A549 (cell line): ENCODE results near the gene HS3ST6. TPM values are rescaled to one million over a fixed set of nuclear protein-coding genes. Genes with fewer than 3 reads are reported as not detected.

Experiments used
- ATAC-seq, 2 experiments: fragments of 200-7000 bp in 1 of 2; fragments of >200 bp in 1 of 2; cut with Nextera tagmentation in 1 of 2; cut with Tn5 transposase in 1 of 2; 3 replicates each; pipeline versions ENCODE4 v1.8.0 to v1.9.1; 2018 to 2020; ENCODE audit warnings: mild to moderate bottlenecking in 1 of 2, moderate library complexity in 1 of 2
- CTCF ChIA-PET: fragments of 300-600 bp; sonication (Branson Sonifier 250); formaldehyde crosslinking; extraction: SDS; loops from one replicate; lab custom pipeline; 2021; ENCODE audit warnings: antibody characterized with exemption, inconsistent platforms; lab: Yijun Ruan, JAX
- POLR2A ChIA-PET: fragments of 350-600 bp; formaldehyde crosslinking; extraction: SDS; loops from one replicate; lab custom pipeline; 2021; ENCODE audit warnings: antibody characterized with exemption, inconsistent platforms; lab: Yijun Ruan, JAX
- DNase-seq, 2 experiments: peaks; one replicate each; pipeline versions ENCODE4 v3.0.0 to v3.0.0-alpha.2; 2011 to 2016; ENCODE audit warnings: low read depth in 1 of 2, low spot score in 1 of 2
- FAIRE-seq: peaks from 2 replicates; lab custom pipeline; 2011; peaks lifted over from hg19 to GRCh38; lab: Jason Lieb, UNC
- H3K27ac ChIP-seq, 2 experiments: fragments of >200 bp; sonication (Bioruptor Twin); formaldehyde crosslinking; 3 replicates each; pipeline ENCODE4 v1.5.1; 2016 to 2017
- H3K4me1 ChIP-seq: fragments of >200 bp; sonication (Bioruptor Twin); formaldehyde crosslinking; 3 replicates; pipeline ENCODE4 v1.6.1; 2016
- H3K4me2 ChIP-seq: fragments of >200 bp; sonication (Bioruptor Twin); formaldehyde crosslinking; 3 replicates; pipeline ENCODE4 v1.6.1; 2016
- H3K4me3 ChIP-seq: fragments of >200 bp; sonication (Bioruptor Twin); formaldehyde crosslinking; 3 replicates; pipeline ENCODE4 v1.5.1; 2016
- H3K9me3 ChIP-seq: fragments of >200 bp; sonication (Bioruptor Twin); formaldehyde crosslinking; 3 replicates; pipeline ENCODE4 v1.6.1; 2016
- BCL3 ChIP-seq: fragments of >200 bp; sonication (Bioruptor Twin); formaldehyde crosslinking; IDR thresholded peaks from 3 replicates; pipeline ENCODE4 v1.6.1; 2016
- CEBPB ChIP-seq, 2 experiments: fragments of >200 bp in 1 of 2; sonication (Bioruptor Twin) in 1 of 2; formaldehyde crosslinking in 1 of 2; IDR thresholded peaks; 2 replicates each; pipeline ENCODE4 v1.6.1; 2012 to 2016
- EP300 ChIP-seq, 2 experiments: fragments of >200 bp; sonication (Bioruptor Twin); formaldehyde crosslinking; IDR thresholded peaks; 2 replicates in 1 of 2; 3 replicates in 1 of 2; pipeline ENCODE4 v1.6.1; 2016 to 2017
- FOSB ChIP-seq: fragments of 250-450 bp; sonication (Bioruptor Pico); IDR thresholded peaks from 2 replicates; pipeline ENCODE4 v1.5.0; 2020; ENCODE audit warnings: mild to moderate bottlenecking, moderate library complexity
- FOSL2 ChIP-seq, 2 experiments: fragments of 450-650 bp in 1 of 2; fragments of >200 bp in 1 of 2; sonication (Bioruptor Twin) in 1 of 2; formaldehyde crosslinking; IDR thresholded peaks; 2 replicates each; pipeline versions ENCODE4 v1.5.0 to v1.6.1; 2016 to 2020; ENCODE audit warnings: mild to moderate bottlenecking in 1 of 2, moderate library complexity in 1 of 2
- HDAC2 ChIP-seq: fragments of 200-600 bp; sonication (generic); IDR thresholded peaks from 2 replicates; pipeline ENCODE4 v1.6.1; 2016
- HES2 ChIP-seq: fragments of >200 bp; sonication (Bioruptor Twin); formaldehyde crosslinking; IDR thresholded peaks from 2 replicates; pipeline ENCODE4 v1.6.1; 2016
- HMGXB4 ChIP-seq: fragments of 250-450 bp; sonication (Bioruptor Pico); IDR thresholded peaks from 2 replicates; pipeline ENCODE4 v1.5.0; 2021; ENCODE audit warnings: mild to moderate bottlenecking, moderate library complexity, borderline replicate concordance
- HOXA7 ChIP-seq: fragments of 250-450 bp; sonication (Bioruptor Pico); IDR thresholded peaks from 2 replicates; pipeline ENCODE4 v1.5.0; 2020; ENCODE audit warnings: mild to moderate bottlenecking, moderate library complexity
- HOXB5 ChIP-seq: fragments of 250-450 bp; sonication (Bioruptor Pico); IDR thresholded peaks from 2 replicates; pipeline ENCODE4 v1.5.0; 2020; ENCODE audit warnings: mild to moderate bottlenecking, moderate library complexity
- JUN ChIP-seq, 2 experiments: fragments of >200 bp; sonication (Bioruptor Twin); formaldehyde crosslinking; IDR thresholded peaks; 2 replicates in 1 of 2; 3 replicates in 1 of 2; pipeline ENCODE4 v1.6.1; 2016 to 2017
- JUNB ChIP-seq: fragments of >200 bp; sonication (Bioruptor Twin); formaldehyde crosslinking; IDR thresholded peaks from 2 replicates; pipeline ENCODE4 v1.6.1; 2016
- KDM1A ChIP-seq: fragments of 200-600 bp; sonication (generic); IDR thresholded peaks from 2 replicates; pipeline ENCODE4 v1.6.1; 2016; ENCODE audit warnings: low read depth, mild to moderate bottlenecking
- MAZ ChIP-seq: fragments of 150-350 bp; IDR thresholded peaks from 2 replicates; pipeline ENCODE4 v1.6.1; 2014; ENCODE audit warnings: antibody characterized with exemption, low read depth, low read length, borderline replicate concordance
- NFE2L2 ChIP-seq: fragments of 150-350 bp; conservative IDR thresholded peaks from 2 replicates; pipeline ENCODE4 v1.6.1; 2014; ENCODE audit warnings: low read length
- PHF8 ChIP-seq: fragments of 200-600 bp; sonication (generic); IDR thresholded peaks from 2 replicates; pipeline ENCODE4 v1.6.1; 2016; ENCODE audit warnings: low read depth, mild to moderate bottlenecking, antibody characterized with exemption, moderate library complexity, borderline replicate concordance
- POLR2A ChIP-seq: IDR thresholded peaks from 2 replicates; pipeline ENCODE4 v1.6.1; 2012; ENCODE audit warnings: mild to moderate bottlenecking, low read length
- RAD21 ChIP-seq, 2 experiments: fragments of >200 bp in 1 of 2; sonication (Bioruptor Twin) in 1 of 2; formaldehyde crosslinking in 1 of 2; IDR thresholded peaks in 1 of 2; conservative IDR thresholded peaks in 1 of 2; 2 replicates in 1 of 2; 3 replicates in 1 of 2; pipeline ENCODE4 v1.6.1; 2012 to 2018; ENCODE audit warnings: inconsistent platforms in 1 of 2
- RARB ChIP-seq: fragments of 250-450 bp; sonication (Bioruptor Pico); IDR thresholded peaks from 2 replicates; pipeline ENCODE4 v1.8.0; 2021; ENCODE audit warnings: mild to moderate bottlenecking, moderate library complexity
- REST ChIP-seq: fragments of 200-600 bp; sonication (generic); IDR thresholded peaks from 2 replicates; pipeline ENCODE4 v1.6.1; 2016; ENCODE audit warnings: antibody characterized with exemption, mild to moderate bottlenecking, moderate library complexity
- RNF2 ChIP-seq: fragments of 200-600 bp; sonication (generic); IDR thresholded peaks from 2 replicates; pipeline ENCODE4 v1.6.1; 2016; ENCODE audit warnings: low read depth, mild to moderate bottlenecking, antibody characterized with exemption, moderate library complexity, borderline replicate concordance
- TFCP2L1 ChIP-seq: fragments of 250-450 bp; sonication (Bioruptor Pico); IDR thresholded peaks from 2 replicates; pipeline ENCODE4 v1.5.0; 2021; ENCODE audit warnings: mild to moderate bottlenecking
- ZC3H11A ChIP-seq: fragments of 450-650 bp; IDR thresholded peaks from 2 replicates; pipeline ENCODE4 v1.6.1; 2014; ENCODE audit warnings: antibody characterized with exemption, mild to moderate bottlenecking
- WGBS: methylation state at CpG from one replicate; pipeline ENCODE4 v1.1.6; 2017; ENCODE audit errors: missing lambda C conversion rate; 5-methylcytosine and 5-hydroxymethylcytosine counted together
- polyA plus RNA-seq, 4 experiments: library from polyadenylated mRNA; depleted of rRNA in 3 of 4; stranded (reverse); fragments of >200 nt; fragmentation: RNase III in 1 of 4; extraction: RNeasy Plus Mini Kit Qiagen cat#74134 plus additional on column Dnase treatment in 1 of 4; gene quantifications; 2 replicates in 3 of 4; 3 replicates in 1 of 4; pipeline ENCODE4 v1.2.3, GENCODE V29; 2011 to 2017
- TF ChIP-seq, protein P1 (sequence below): fragments of 250-450 bp; sonication (Bioruptor Pico); IDR thresholded peaks from 2 replicates; pipeline ENCODE4 v1.5.0; 2020; ENCODE audit warnings: low read depth, mild to moderate bottlenecking, moderate library complexity

HS3ST6 gene
- polyA plus RNA-seq, 2 of the 4 experiments (the other 2 are of a cell fraction): 1.5 to 2.0 TPM

DNA sequence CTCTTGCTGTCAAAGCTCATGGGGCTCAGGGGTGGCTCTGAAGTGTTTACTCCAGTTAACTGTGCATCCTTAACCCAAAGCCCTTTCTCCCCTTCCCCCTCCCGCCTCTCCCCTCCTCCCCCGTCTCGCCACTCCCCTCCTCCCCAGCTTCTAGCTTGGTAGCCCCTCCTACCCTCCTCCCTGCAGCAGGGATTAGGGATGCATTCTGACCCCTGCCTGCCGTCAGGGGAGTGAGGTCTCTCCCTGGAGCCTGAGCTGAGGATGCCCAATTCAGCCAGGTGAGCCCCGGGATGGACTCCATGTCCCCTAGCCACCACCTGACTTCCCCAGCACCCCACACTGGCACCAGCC lies 1.6 kb downstream of the HS3ST6 start:
- DNase-seq: no peak
- no peak for ATAC-seq
- Histone ChIP-seq H3K27ac (no peak overlapping the region), H3K9me3 (no peaks in the 10 kb centered on the region)
- CTCF ChIA-PET: interaction anchor here (0.7 to 4.4 kb wide), 5 partner anchors 12 to 54 kb away, joined by 3 to 27 read pairs (median 4); no protein-coding TSS in a partner anchor
- no peak for FAIRE-seq
- no peak for TF ChIP-seq RAD21 (conservative IDR thresholded peaks at IDR 0.05 in 1 of 2, IDR thresholded peaks at IDR 0.05 in 1 of 2)
- TF ChIP-seq KDM1A: no peak
- no peak for TF ChIP-seq FOSL2 (IDR thresholded peaks at IDR 0.05)
- TF ChIP-seq FOSL2 (CRISPR knock-in tag; IDR thresholded peaks at IDR 0.05): no peak
- TF ChIP-seq JUN (IDR thresholded peaks at IDR 0.05): no peak
- TF ChIP-seq FOSB (CRISPR knock-in tag): no peak
- no peak for TF ChIP-seq HOXA7 (CRISPR knock-in tag)
- TF ChIP-seq, all 56 proteins: peak for 0
- peaks cover 35% of the 10 kb centered on the region for H3K4me1 ChIP-seq
- no peak overlapping the region for H3K4me2 ChIP-seq
- WGBS: 33% methylated on average over 1 of the region's 5 CpGs
- POLR2A ChIA-PET: no interaction called here
- H3K4me3 ChIP-seq: no peak overlapping the region

DNA sequence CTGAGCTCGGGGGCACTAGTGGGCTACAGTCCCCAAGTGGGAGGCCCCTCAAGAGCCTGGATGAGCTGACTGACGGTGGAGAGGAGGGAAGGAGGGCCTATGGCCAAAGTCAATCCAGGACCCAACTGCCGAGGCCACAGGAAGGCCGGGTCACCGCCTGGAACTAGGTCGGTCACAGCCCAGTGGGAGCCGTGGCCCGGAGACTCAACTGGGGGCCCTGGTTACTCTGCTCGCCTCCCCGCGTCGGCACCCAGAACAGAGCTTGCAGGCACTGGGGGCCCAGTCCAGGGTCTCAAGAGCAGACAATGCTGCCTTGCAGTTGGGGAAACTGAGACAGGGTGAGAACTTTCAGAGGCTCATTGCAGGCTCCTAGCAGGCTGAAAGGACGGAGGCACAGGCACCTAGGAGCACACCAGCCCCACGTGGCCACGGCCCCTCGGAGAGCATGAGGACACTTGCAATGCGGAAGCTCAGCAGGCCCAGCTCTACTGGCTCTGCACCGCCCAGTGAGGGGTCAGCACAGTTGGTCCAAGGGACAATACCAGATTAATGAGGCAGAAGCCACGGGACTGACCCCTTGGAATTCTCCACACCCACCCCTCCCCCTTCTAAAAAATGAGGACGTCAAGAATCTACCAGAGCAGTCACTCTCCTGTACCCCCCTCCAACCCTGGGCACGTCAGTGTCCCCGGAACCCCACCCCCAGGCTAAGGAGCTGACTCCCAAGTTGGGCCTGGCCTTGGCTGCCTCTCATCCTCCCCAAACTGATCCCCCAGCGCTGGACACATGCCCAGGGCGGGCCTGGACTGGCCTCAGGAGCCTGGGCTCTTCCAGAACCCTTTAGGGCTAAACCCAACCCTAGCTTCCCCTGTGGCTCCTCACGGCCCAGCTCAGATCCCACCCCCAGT lies 2.2 kb downstream of the HS3ST6 start:
- peaks cover 35% of the 10 kb centered on the region for H3K4me1 ChIP-seq
- FAIRE-seq (no peak), DNase-seq (no peak), ATAC-seq (no peak)
- POLR2A ChIA-PET: no interaction called here
- H3K4me2 ChIP-seq: no peak overlapping the region
- 81% methylated on average over 15 of the region's 25 CpGs for WGBS
- H3K27ac ChIP-seq: no peak overlapping the region
- no peak for TF ChIP-seq RARB (CRISPR knock-in tag)
- TF ChIP-seq, all 56 proteins: peak for 0
- Histone ChIP-seq H3K4me3 (no peak overlapping the region), H3K9me3 (no peaks in the 10 kb centered on the region)
- CTCF ChIA-PET: interaction anchor here (0.6 to 4.4 kb wide), 8 partner anchors 7 to 176 kb away, joined by 3 to 27 read pairs (median 4); no protein-coding TSS in a partner anchor

- ChIA-PET POLR2A (no interaction called here), CTCF (interaction anchor here (0.6 to 4.4 kb wide), 4 partner anchors 8 to 36 kb away, joined by 3 to 27 read pairs (median 4); no protein-coding TSS in a partner anchor)
- ATAC-seq: no peak
- no peak for FAIRE-seq
- TF ChIP-seq CEBPB (IDR thresholded peaks at IDR 0.05): no peak
- no peak for TF ChIP-seq BCL3
- no peak for TF ChIP-seq PHF8
- TF ChIP-seq HMGXB4 (CRISPR knock-in tag): no peak
- TF ChIP-seq, protein P1, sequence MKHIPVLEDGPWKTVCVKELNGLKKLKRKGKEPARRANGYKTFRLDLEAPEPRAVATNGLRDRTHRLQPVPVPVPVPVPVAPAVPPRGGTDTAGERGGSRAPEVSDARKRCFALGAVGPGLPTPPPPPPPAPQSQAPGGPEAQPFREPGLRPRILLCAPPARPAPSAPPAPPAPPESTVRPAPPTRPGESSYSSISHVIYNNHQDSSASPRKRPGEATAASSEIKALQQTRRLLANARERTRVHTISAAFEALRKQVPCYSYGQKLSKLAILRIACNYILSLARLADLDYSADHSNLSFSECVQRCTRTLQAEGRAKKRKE (CRISPR knock-in tag): no peak
- TF ChIP-seq ZC3H11A: no peak
- TF ChIP-seq HOXB5 (CRISPR knock-in tag): no peak
- no peak for TF ChIP-seq MAZ
- TF ChIP-seq JUN (IDR thresholded peaks at IDR 0.05): no peak
- TF ChIP-seq POLR2A: no peak
- TF ChIP-seq RNF2: no peak
- TF ChIP-seq HES2: no peak
- TF ChIP-seq EP300 (IDR thresholded peaks at IDR 0.05): no peak
- no peak for TF ChIP-seq RAD21 (conservative IDR thresholded peaks at IDR 0.05 in 1 of 2, IDR thresholded peaks at IDR 0.05 in 1 of 2)
- TF ChIP-seq NFE2L2: no peak
- TF ChIP-seq REST: no peak
- no peak for TF ChIP-seq JUNB
- TF ChIP-seq HDAC2: no peak
- TF ChIP-seq TFCP2L1: no peak
- 0 out of 6 replicates have a peak overlapping the region, but pooled peaks of 1 of the 2 experiments have one; percentile 8 for H3K27ac ChIP-seq
- no peak overlapping the region for H3K4me2 ChIP-seq
- peaks cover 33% of the 10 kb centered on the region for H3K4me1 ChIP-seq
- H3K9me3 ChIP-seq: no peaks in the 10 kb centered on the region
- 72% methylated on average over 8 of the region's 8 CpGs for WGBS
- no peak for DNase-seq
- H3K4me3 ChIP-seq: no peak overlapping the region
Observed at GRCh38 chr16:1914988-1915387, 3.2 kb downstream of the HS3ST6 start.
